MM.1S (cell line): ENCODE results near the gene PPP1R15B.

Source experiments
- DNase-seq: peaks from one replicate; pipeline ENCODE4 v3.0.0-alpha.2; 2015
- H2AFZ ChIP-seq: fragments of 300-600 bp; sonication (generic); 2 replicates; pipeline ENCODE4 v1.6.0; 2016; ENCODE audit warnings: antibody characterized with exemption, low read length
- H3F3A ChIP-seq: fragments of 300-600 bp; sonication (generic); 2 replicates; pipeline ENCODE4 v1.6.1; 2016; ENCODE audit warnings: mild to moderate bottlenecking, antibody characterized with exemption, low read length, moderate library complexity, mixed read lengths; ENCODE audit not compliant: insufficient read depth
- H3K27ac ChIP-seq: fragments of 300-600 bp; sonication (generic); 2 replicates; pipeline ENCODE4 v1.5.1; 2016; ENCODE audit warnings: mild to moderate bottlenecking, low read length
- H3K27me3 ChIP-seq: fragments of 300-600 bp; sonication (generic); replicated peaks from 2 replicates; pipeline ENCODE4 v1.6.0; 2016; ENCODE audit warnings: low read length; ENCODE audit not compliant: insufficient read depth
- H3K36me3 ChIP-seq: fragments of 300-600 bp; sonication (generic); replicated peaks from 2 replicates; pipeline ENCODE4 v1.6.1; 2016; ENCODE audit warnings: mild to moderate bottlenecking, low read length, mixed read lengths; ENCODE audit not compliant: insufficient read depth
- H3K4me1 ChIP-seq: fragments of 300-600 bp; sonication (generic); 2 replicates; pipeline ENCODE4 v1.6.1; 2016; ENCODE audit warnings: low read length, mixed read lengths
- H3K4me2 ChIP-seq: fragments of 300-600 bp; sonication (generic); 2 replicates; pipeline ENCODE4 v1.6.0; 2016; ENCODE audit warnings: low read depth, low read length
- H3K4me3 ChIP-seq: fragments of 300-600 bp; sonication (generic); 2 replicates; pipeline ENCODE4 v1.5.1; 2016; ENCODE audit warnings: low read length, mixed read lengths
- H3K79me2 ChIP-seq: fragments of 300-600 bp; sonication (generic); 2 replicates; pipeline ENCODE4 v1.6.1; 2016; ENCODE audit warnings: mixed run types, low read length, mixed read lengths
- H3K9ac ChIP-seq: fragments of 300-600 bp; sonication (generic); 2 replicates; pipeline ENCODE4 v1.6.1; 2016; ENCODE audit warnings: low read length, mixed read lengths
- H3K9me2 ChIP-seq: fragments of 300-600 bp; sonication (generic); replicated peaks from 2 replicates; pipeline ENCODE4 v1.6.1; 2016; ENCODE audit warnings: mild to moderate bottlenecking, low read length, mixed read lengths; ENCODE audit not compliant: insufficient read depth
- H3K9me3 ChIP-seq: fragments of 300-600 bp; sonication (generic); replicated peaks from 2 replicates; pipeline ENCODE4 v1.6.1; 2016; ENCODE audit warnings: mild to moderate bottlenecking, low read length, mixed read lengths; ENCODE audit not compliant: insufficient read depth
- H4K20me1 ChIP-seq: fragments of 300-600 bp; sonication (generic); 2 replicates; pipeline ENCODE4 v1.6.1; 2016; ENCODE audit warnings: mild to moderate bottlenecking, low read length, moderate library complexity, mixed read lengths; ENCODE audit not compliant: insufficient read depth
- EZH2 ChIP-seq: fragments of 300-600 bp; sonication (generic); optimal IDR thresholded peaks from 2 replicates; pipeline ENCODE3; 2017; ENCODE audit warnings: low read depth, mild to moderate bottlenecking, antibody characterized with exemption, low read length, mixed read lengths
- EZH2phosphoT487 ChIP-seq: fragments of 300-600 bp; sonication (generic); IDR thresholded peaks from 2 replicates; pipeline ENCODE4 v1.6.1; 2018; ENCODE audit warnings: antibody characterized with exemption, low read length
- TF ChIP-seq, protein P1 (sequence below): fragments of 300-600 bp; sonication (generic); IDR thresholded peaks from 2 replicates; pipeline ENCODE4 v1.5.1; 2016; ENCODE audit warnings: antibody characterized with exemption, low read length, mixed read lengths

Gene PPP1R15B

DNA sequence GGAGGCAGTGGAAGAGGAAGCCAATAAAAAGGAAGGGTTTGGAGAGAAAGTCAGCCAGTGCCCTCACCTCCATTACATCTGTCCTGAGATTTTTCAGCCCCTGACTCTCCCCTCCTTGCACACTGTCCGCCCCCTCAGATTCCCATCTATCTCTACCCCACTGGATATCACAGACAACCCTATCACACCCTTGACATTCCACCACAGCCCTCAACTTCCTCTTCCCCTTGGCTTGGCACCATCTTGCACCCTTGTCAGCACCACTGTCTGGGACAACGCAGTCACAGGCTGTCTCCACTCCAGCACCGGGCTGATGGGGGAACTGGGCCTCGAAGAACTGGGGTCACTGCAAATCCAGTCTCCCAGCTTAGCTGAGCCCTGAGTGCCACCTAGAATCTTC is 37.7 kb downstream of the PPP1R15B start:
- TF ChIP-seq, protein P1, sequence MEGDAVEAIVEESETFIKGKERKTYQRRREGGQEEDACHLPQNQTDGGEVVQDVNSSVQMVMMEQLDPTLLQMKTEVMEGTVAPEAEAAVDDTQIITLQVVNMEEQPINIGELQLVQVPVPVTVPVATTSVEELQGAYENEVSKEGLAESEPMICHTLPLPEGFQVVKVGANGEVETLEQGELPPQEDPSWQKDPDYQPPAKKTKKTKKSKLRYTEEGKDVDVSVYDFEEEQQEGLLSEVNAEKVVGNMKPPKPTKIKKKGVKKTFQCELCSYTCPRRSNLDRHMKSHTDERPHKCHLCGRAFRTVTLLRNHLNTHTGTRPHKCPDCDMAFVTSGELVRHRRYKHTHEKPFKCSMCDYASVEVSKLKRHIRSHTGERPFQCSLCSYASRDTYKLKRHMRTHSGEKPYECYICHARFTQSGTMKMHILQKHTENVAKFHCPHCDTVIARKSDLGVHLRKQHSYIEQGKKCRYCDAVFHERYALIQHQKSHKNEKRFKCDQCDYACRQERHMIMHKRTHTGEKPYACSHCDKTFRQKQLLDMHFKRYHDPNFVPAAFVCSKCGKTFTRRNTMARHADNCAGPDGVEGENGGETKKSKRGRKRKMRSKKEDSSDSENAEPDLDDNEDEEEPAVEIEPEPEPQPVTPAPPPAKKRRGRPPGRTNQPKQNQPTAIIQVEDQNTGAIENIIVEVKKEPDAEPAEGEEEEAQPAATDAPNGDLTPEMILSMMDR, result no peak
- TF ChIP-seq EZH2 (no peak), EZH2phosphoT487 (no peak)
- H3K4me3 ChIP-seq, result no peak overlapping the region
- no peak overlapping the region for H3K27ac ChIP-seq
- H3F3A ChIP-seq, result no peaks in the 10 kb centered on the region
- no peak overlapping the region for H2AFZ ChIP-seq
- H3K9ac ChIP-seq, result no peak overlapping the region
- peaks cover 32% of the 10 kb centered on the region for H3K27me3 ChIP-seq
- no peaks in the 10 kb centered on the region for H3K9me3 ChIP-seq
- H3K9me2 ChIP-seq, result no peaks in the 10 kb centered on the region
- no peaks in the 10 kb centered on the region for H3K4me1 ChIP-seq
- H3K36me3 ChIP-seq, result no peaks in the 10 kb centered on the region
- H3K79me2 ChIP-seq, result no peaks in the 10 kb centered on the region
- H3K4me2 ChIP-seq, result no peak overlapping the region
- no peak for DNase-seq
- no peaks in the 10 kb centered on the region for H4K20me1 ChIP-seq

DNA sequence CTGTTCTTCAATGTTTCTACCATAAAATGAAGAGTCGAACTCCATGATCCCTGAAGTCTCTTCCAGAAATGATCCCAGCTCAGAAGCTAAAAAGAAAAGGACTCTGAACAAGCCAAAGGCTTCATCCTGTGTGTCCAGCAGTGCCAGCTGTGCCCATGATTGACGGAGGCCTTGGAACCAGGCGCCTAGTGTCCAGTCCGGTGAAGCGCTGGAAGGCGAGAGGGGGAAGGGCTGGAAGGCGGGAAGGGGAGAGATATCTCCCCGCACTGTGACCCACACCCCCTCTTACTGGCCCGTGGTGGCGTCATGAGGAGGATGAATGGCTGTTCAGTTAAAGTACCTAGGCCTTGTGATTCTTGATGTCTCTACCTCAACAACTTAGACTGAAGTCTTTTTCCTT is 41.4 kb downstream of the PPP1R15B start:
- H3K4me3 ChIP-seq, result no peak overlapping the region
- H3K9ac ChIP-seq, result no peak overlapping the region
- no peaks in the 10 kb centered on the region for H3K79me2 ChIP-seq
- H4K20me1 ChIP-seq, result no peaks in the 10 kb centered on the region
- H3K4me1 ChIP-seq, result no peaks in the 10 kb centered on the region
- no peaks in the 10 kb centered on the region for H3F3A ChIP-seq
- no peaks in the 10 kb centered on the region for H3K36me3 ChIP-seq
- no peak overlapping the region for H2AFZ ChIP-seq
- no peaks in the 10 kb centered on the region for H3K9me2 ChIP-seq
- no peak overlapping the region for H3K4me2 ChIP-seq
- 0 out of 2 replicates have a peak, but pooled peaks cover 3% of the 10 kb centered on the region for H3K27me3 ChIP-seq
- no peak for DNase-seq
- TF ChIP-seq EZH2phosphoT487 (no peak), EZH2 (no peak)
- TF ChIP-seq, protein P1, result no peak
- H3K27ac ChIP-seq, result no peak overlapping the region
- H3K9me3 ChIP-seq, result no peaks in the 10 kb centered on the region

DNA sequence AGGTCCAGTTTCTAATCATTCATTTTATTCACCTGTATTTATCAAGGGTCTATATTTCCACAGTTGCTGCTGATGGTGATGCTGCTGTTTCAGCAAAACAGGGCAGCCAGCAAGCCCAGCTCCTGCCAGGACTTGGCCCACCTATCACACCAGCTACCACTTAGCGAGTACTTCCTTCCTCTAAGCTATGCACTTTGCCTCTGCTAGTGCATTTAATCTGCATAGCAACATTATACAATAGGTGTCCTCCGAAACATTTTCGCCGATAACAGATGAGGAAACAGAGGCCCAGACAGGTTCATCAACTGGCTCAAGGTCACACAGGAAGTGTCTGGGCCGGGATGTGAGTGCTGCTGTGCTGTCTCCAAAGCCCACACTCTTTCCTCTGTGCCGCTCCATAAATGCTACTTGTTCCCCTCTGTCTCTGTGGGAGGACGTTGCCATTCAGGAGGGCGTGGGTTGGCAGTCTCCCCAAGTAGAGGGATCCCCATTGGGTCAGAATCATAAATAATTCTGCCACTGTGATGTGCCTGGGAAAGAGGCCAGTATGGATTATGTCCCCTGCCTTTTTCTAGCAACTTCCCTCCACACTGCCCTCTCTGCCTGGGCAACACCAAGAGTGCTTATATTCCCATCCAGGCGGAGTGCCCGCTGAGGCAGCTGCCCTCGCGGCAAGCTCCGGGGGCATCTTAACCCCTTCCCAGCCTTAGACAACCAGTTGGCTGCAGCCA is 42.5 kb downstream of the PPP1R15B start:
- Histone ChIP-seq H3K27me3 (0 out of 2 replicates have a peak, but pooled peaks cover 3% of the 10 kb centered on the region), H3F3A (no peaks in the 10 kb centered on the region), H3K36me3 (no peaks in the 10 kb centered on the region), H3K4me3 (no peak overlapping the region), H3K9ac (no peak overlapping the region), H3K9me3 (no peaks in the 10 kb centered on the region), H3K27ac (no peak overlapping the region), H3K79me2 (no peaks in the 10 kb centered on the region), H2AFZ (no peak overlapping the region), H3K9me2 (no peaks in the 10 kb centered on the region), H3K4me2 (no peak overlapping the region), H4K20me1 (no peaks in the 10 kb centered on the region), H3K4me1 (no peaks in the 10 kb centered on the region)
- TF ChIP-seq EZH2phosphoT487 (no peak), EZH2 (no peak)
- TF ChIP-seq, protein P1, result no peak
- DNase-seq, result no peak
